ENCODE measurements around the gene OR4D11. TPM values are rescaled to one million over a fixed set of nuclear protein-coding genes. Genes with fewer than 3 reads are reported as not detected.

The OR4D11 gene
- total and polyA plus RNA-seq, 9 of the 15 experiments (the other 6 are each of a cell fraction or from before 2014, with no cell fraction given), result not detected

GRCh38 chr11:59550368-59550841 is 47.0 kb downstream of the OR4D11 start (continued):
- peak; percentile 82 for TF ChIP-seq ZNF592 (IDR thresholded peaks at IDR 0.05)
- TF ChIP-seq FOXA1 (IDR thresholded peaks at IDR 0.05; ENCODE audit: borderline replicate concordance), result no peak
- TF ChIP-seq EHMT2 (IDR thresholded peaks at IDR 0.05), result no peak
- TF ChIP-seq ZBTB40 (IDR thresholded peaks at IDR 0.05), result no peak; the same call in 1 of the 2 replicates
- TF ChIP-seq ZBTB40 (CRISPR knock-in tag; IDR thresholded peaks at IDR 0.05), result no peak
- no peak for TF ChIP-seq PTTG1 (tag; IDR thresholded peaks at IDR 0.05; ENCODE audit: low read depth)
- no peak for TF ChIP-seq RFX7 (CRISPR knock-in tag; IDR thresholded peaks at IDR 0.05)
- TF ChIP-seq ATF4 (CRISPR knock-in tag; IDR thresholded peaks at IDR 0.05), result no peak
- peak; percentile 91 for TF ChIP-seq LCOR (CRISPR knock-in tag; IDR thresholded peaks at IDR 0.05)
- no peak for TF ChIP-seq CREB3 (tag; conservative IDR thresholded peaks at IDR 0.05; ENCODE audit: low read depth)
- peak; percentile 40; the same call in 1 of the 2 replicates for TF ChIP-seq NFE2 (IDR thresholded peaks at IDR 0.05; ENCODE audit: low read depth)

All from K562 (cell line).